BJ (cell line): ENCODE data around the gene CACNA1C. TPM values are rescaled to one million over a fixed set of nuclear protein-coding genes. Genes with fewer than 3 reads are reported as not detected.
A peak's percentile ranks its signal among the peaks of the same experiment; 100 is the strongest.

ENCODE experiments used
- CTCF ChIA-PET: fragments of 350-600 bp; formaldehyde crosslinking; extraction: SDS; loops from one replicate; lab custom pipeline; 2021; ENCODE audit warnings: antibody characterized with exemption, inconsistent platforms; lab: Yijun Ruan, JAX
- POLR2A ChIA-PET: fragments of 300-600 bp; sonication (Branson Sonifier 250); formaldehyde crosslinking; extraction: SDS; loops from one replicate; lab custom pipeline; 2021; ENCODE audit warnings: antibody characterized with exemption; lab: Charles Lee
- DNase-seq: peaks from one replicate; pipeline ENCODE4 v3.0.0-alpha.2; 2011; ENCODE audit warnings: low read depth
- H3K27me3 ChIP-seq: 2 replicates; pipeline ENCODE4 v1.6.0; 2011; ENCODE audit warnings: low read length; ENCODE audit not compliant: control insufficient read depth, insufficient read depth
- H3K36me3 ChIP-seq: 2 replicates; pipeline ENCODE4 v1.5.1; 2011; ENCODE audit warnings: low read length; ENCODE audit not compliant: control insufficient read depth, insufficient read depth
- H3K4me3 ChIP-seq: 2 replicates; pipeline ENCODE4 v1.5.1; 2011; ENCODE audit warnings: low read depth, mild to moderate bottlenecking, control low read depth, low read length
- CTCF ChIP-seq: IDR thresholded peaks from 2 replicates; pipeline ENCODE4 v1.5.1; 2011; ENCODE audit warnings: low read depth, mild to moderate bottlenecking, control low read depth, inconsistent platforms, low read length, moderate library complexity; ENCODE audit not compliant: insufficient read depth
- polyA plus RNA-seq: library from polyadenylated mRNA; depleted of rRNA; stranded (reverse); fragments of >200 nt; gene quantifications from 2 replicates; pipeline ENCODE4 v1.2.3, GENCODE V29; 2011

The CACNA1C gene
- polyA plus RNA-seq, 1 experiment, result 14.7 TPM

DNA sequence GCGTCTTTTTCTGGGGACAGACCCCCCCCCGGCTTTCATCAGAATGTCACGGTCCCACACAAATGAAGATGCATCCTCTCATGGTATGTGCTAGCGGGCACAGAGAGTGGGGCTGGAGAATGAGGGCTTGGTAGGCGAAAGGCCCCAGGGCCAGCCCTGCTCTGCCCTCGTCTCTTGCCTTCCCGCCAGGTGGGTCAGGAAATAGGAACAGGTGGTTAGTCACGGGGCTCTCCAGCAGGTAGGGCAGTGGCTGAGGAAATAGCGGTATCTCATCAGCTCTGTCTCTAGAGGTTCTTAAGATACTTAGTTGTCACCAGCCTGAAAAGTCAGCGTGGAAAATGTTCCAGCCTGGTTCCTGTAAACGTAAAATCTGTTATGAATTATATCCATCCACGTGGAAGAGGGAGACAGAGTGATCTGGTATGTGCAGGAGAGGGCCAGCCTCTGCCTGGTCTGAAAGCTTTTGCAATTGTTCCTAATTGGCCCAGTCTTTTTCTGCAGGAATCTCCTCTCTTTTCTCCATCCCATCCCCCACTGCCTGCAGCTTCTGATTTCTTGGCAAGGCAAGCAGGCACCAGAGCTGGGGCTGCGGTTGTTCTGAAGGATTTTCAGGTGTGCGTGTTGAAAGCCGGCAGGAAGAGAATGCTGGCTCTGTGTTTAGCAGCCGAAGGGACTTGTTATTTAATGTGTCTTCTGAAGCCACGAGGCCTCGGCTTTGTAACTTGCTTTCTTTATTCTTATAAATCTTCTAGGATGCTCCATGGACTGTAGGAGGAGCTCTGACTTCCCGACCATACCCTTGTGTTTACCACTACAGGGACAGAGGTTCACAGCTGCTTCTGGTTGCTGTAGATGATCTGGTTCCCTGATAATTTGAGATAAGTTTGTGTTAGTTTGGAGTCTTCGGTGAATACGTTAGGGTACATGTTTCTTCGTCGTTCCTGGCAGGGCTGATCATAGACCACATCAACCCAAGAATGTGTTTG lies 131.1 kb downstream of the CACNA1C start:
- ChIA-PET POLR2A (no interaction called here), CTCF (interaction anchor here (1.1 to 1.5 kb wide), 5 partner anchors 75 to 107 kb away, joined by 3 to 5 read pairs (median 4); no protein-coding TSS in a partner anchor)
- Histone ChIP-seq H3K36me3 (peaks cover 1% of the 10 kb centered on the region; the same call in 1 of the 2 replicates), H3K4me3 (no peak overlapping the region), H3K27me3 (no peaks in the 10 kb centered on the region)
- peak; percentile 58 for DNase-seq
- TF ChIP-seq CTCF, result peak; percentile 58

DNA sequence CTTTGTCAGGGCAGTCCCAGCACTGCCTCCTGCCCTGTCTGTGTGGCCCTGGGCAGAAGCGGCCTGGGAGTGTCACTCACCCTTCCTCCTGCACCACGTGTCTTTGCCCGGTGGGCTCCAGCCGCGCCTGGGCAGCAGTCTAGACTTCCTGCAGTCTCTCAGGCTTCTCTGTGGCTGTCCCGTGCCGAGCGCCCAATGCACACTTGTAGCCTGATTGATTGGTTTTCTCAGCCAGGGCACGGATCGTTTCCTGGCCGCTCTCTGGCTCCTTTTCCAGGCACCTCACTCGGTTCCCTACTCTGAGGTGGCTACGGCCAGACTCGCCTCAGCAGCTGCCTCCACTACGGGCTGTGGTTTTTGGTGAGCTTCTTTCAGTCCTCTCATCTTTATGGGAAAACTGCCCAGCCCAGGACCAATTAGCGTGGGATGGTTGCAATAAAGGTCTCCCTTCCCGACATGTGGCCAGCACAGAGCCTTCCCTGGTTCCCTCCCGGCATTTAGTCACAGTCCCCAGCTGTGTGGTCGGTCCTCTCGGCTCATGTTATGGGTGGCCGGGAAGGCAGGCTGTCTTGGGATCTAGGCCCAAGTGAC lies 133.1 kb downstream of the CACNA1C start:
- Histone ChIP-seq H3K4me3 (no peak overlapping the region), H3K36me3 (peaks cover 1% of the 10 kb centered on the region; the same call in 1 of the 2 replicates), H3K27me3 (no peaks in the 10 kb centered on the region)
- peak; percentile 60 for DNase-seq
- ChIA-PET CTCF (interaction anchor here (1.3 kb wide), 1 partner anchor 81 kb away, joined by 3 read pairs; no protein-coding TSS in a partner anchor), POLR2A (no interaction called here)
- TF ChIP-seq CTCF, result no peak

- no peak for DNase-seq
- Histone ChIP-seq H3K36me3 (no peaks in the 10 kb centered on the region; the same call in 1 of the 2 replicates), H3K27me3 (no peaks in the 10 kb centered on the region), H3K4me3 (no peak overlapping the region)
- POLR2A ChIA-PET, result no interaction called here
- CTCF ChIA-PET, result interaction anchor here (0.7 to 1.3 kb wide), 2 partner anchors 70 to 80 kb away, joined by 3 read pairs; no protein-coding TSS in a partner anchor
- TF ChIP-seq CTCF, result no peak
Measured at GRCh38 chr12:2187195-2187945, 134.6 kb downstream of the CACNA1C start.

GRCh38 chr12:2190085-2190484 lies 137.3 kb downstream of the CACNA1C start:
- CTCF ChIA-PET, result no interaction called here
- DNase-seq, result no peak
- no peak overlapping the region for H3K4me3 ChIP-seq
- H3K36me3 ChIP-seq, result no peaks in the 10 kb centered on the region; the same call in 1 of the 2 replicates
- TF ChIP-seq CTCF, result no peak
- H3K27me3 ChIP-seq, result no peaks in the 10 kb centered on the region
- POLR2A ChIA-PET, result no interaction called here
